NB4 (cell line): ENCODE measurements around the gene MRPL28.

Experiments
- DNase-seq: peaks from one replicate; pipeline ENCODE4 v3.0.0; 2010; ENCODE audit warnings: low read depth
- H3K4me3 ChIP-seq: one replicate; pipeline ENCODE4 v1.5.1; 2011; ENCODE audit warnings: mild to moderate bottlenecking, low read depth, low read length, moderate library complexity
- CTCF ChIP-seq: IDR thresholded peaks from one replicate; pipeline ENCODE4 v1.5.1; 2012; ENCODE audit warnings: low read depth, low read length
- MAX ChIP-seq: IDR thresholded peaks from 2 replicates; pipeline ENCODE4 v1.6.1; 2011; ENCODE audit warnings: low read depth, low read length
- MYC ChIP-seq: IDR thresholded peaks from 2 replicates; pipeline ENCODE4 v1.6.1; 2011; ENCODE audit warnings: low read depth, low read length
- POLR2A ChIP-seq: IDR thresholded peaks from 2 replicates; pipeline ENCODE4 v1.6.1; 2011; ENCODE audit warnings: mild to moderate bottlenecking; ENCODE audit not compliant: insufficient read length; ENCODE audit errors: extremely low read depth

The MRPL28 gene

GRCh38 chr16:398561-399339, 28.4 kb upstream of the MRPL28 start:
- H3K4me3 ChIP-seq, result no peak overlapping the region
- TF ChIP-seq MAX, result no peak
- DNase-seq, result no peak

- DNase-seq, result no peak
- H3K4me3 ChIP-seq, result no peak overlapping the region
- TF ChIP-seq MYC (no peak), POLR2A (no peak), CTCF (no peak), MAX (no peak)
Measured at GRCh38 chr16:397736-398332, 27.5 kb upstream of the MRPL28 start.

- TF ChIP-seq MYC (no peak), POLR2A (peak; percentile 65), MAX (0 out of 2 replicates have a peak, but pooled peaks have one; percentile 15)
- peak within 1 kb of the TSS; percentile 60 for H3K4me3 ChIP-seq
- DNase-seq, result peak; percentile 61
Measured at GRCh38 chr16:397135-397661, 26.9 kb upstream of the MRPL28 start, which contains the start of gene NME4. Gene NME4, plus strand, starts transcription at chr16:397199. Its CDS starts 24 bp downstream, at chr16:397223.

GRCh38 chr16:396605-397004, 26.3 kb upstream of the MRPL28 start:
- DNase-seq, result peak; percentile 58
- no peak for TF ChIP-seq MAX
- TF ChIP-seq POLR2A, result peak; percentile 10
- H3K4me3 ChIP-seq, result peak overlapping the region; percentile 60

- H3K4me3 ChIP-seq, result peak overlapping the region; percentile 60
- DNase-seq, result no peak
- no peak for TF ChIP-seq MYC
- TF ChIP-seq CTCF, result no peak
- no peak for TF ChIP-seq POLR2A
- no peak for TF ChIP-seq MAX
Measured at GRCh38 chr16:396199-396598, 25.9 kb upstream of the MRPL28 start.

GRCh38 chr16:392450-393030, 22.2 kb upstream of the MRPL28 start:
- TF ChIP-seq CTCF (peak; percentile 4), MYC (no peak)
- no peak overlapping the region for H3K4me3 ChIP-seq
- DNase-seq, result peak; percentile 45

- DNase-seq, result peak; percentile 76
- no peak overlapping the region for H3K4me3 ChIP-seq
- TF ChIP-seq MAX (no peak), MYC (no peak), CTCF (peak; percentile 86), POLR2A (no peak)
Measured at GRCh38 chr16:391885-392335, 21.6 kb upstream of the MRPL28 start.
